ENCODE measurements around the gene ISCA2. TPM values are rescaled to one million over a fixed set of nuclear protein-coding genes. Genes with fewer than 3 reads are reported as not detected.

The ISCA2 gene
- total RNA-seq, 5 donors from 2014 or later (not counting 1 experiment from before 2014, with no cell fraction given) = 21.3 to 42.6 (median 34.1) TPM

- Histone ChIP-seq H3K4me1 (ENCODE audit: control insufficient read depth in 1 of 2, extremely low read depth in 1 of 2, insufficient read depth in 2 of 2, low read length in 2 of 2) (no peaks in the 10 kb centered on the region), H3K36me3 (ENCODE audit: control insufficient read depth in 2 of 2, extremely low read depth in 1 of 2, insufficient read depth in 1 of 2, low read length in 1 of 2) (no peaks in the 10 kb centered on the region), H3K9me3 (no peaks in the 10 kb centered on the region), H3K27me3 (replicated peaks in 1 of 2; ENCODE audit: control insufficient read depth in 2 of 2, extremely low read depth in 1 of 2, insufficient read depth in 2 of 2, low read length in 1 of 2) (peaks cover 0 to 39% of the 10 kb centered on the region in 2 experiments), H3K27ac (ENCODE audit: low read length) (no peak overlapping the region), H3K4me3 (ENCODE audit: control insufficient read depth in 1 of 2, extremely low read depth in 1 of 2, low read length in 1 of 2) (no peak overlapping the region)
- Mint-ChIP-seq H3K9me3 (no peaks in the 10 kb centered on the region), H3K27me3 (peaks cover 0 to 2% of the 10 kb centered on the region in 2 donors), H3K4me3 (no peak overlapping the region), H3K27ac (no peak overlapping the region), H3K4me1 (no peaks in the 10 kb centered on the region), H3K36me3 (no peaks in the 10 kb centered on the region)
- ChIA-PET POLR2A (no interaction called here), CTCF (no interaction called here)
- DNase-seq (no peak), ATAC-seq (replicated peaks in 1 of 4) (no peak)
- 91% methylated on average over 4 of the region's 7 CpGs for WGBS (ENCODE audit: insufficient coverage)
Measured at GRCh38 chr14:74522740-74523139, 29.2 kb downstream of the ISCA2 start.

GRCh38 chr14:74524076-74524811, 30.7 kb downstream of the ISCA2 start:
- ATAC-seq (replicated peaks in 1 of 4) (no peak), DNase-seq (no peak)
- H3K36me3 Mint-ChIP-seq = no peaks in the 10 kb centered on the region
- ChIA-PET CTCF (no interaction called here), POLR2A (interaction anchor here in 1 of 2 donors (0.6 kb wide), 1 partner anchor 35 kb away, joined by 3 read pairs; no protein-coding TSS in a partner anchor)
- no peaks in the 10 kb centered on the region for H3K9me3 Mint-ChIP-seq
- Histone ChIP-seq H3K4me3 (ENCODE audit: control insufficient read depth in 1 of 2, extremely low read depth in 1 of 2, low read length in 1 of 2) (no peak overlapping the region), H3K36me3 (ENCODE audit: control insufficient read depth in 2 of 2, extremely low read depth in 1 of 2, insufficient read depth in 1 of 2, low read length in 1 of 2) (no peaks in the 10 kb centered on the region), H3K4me1 (ENCODE audit: control insufficient read depth in 1 of 2, extremely low read depth in 1 of 2, insufficient read depth in 2 of 2, low read length in 2 of 2) (no peaks in the 10 kb centered on the region), H3K9me3 (no peaks in the 10 kb centered on the region), H3K27ac (ENCODE audit: low read length) (no peak overlapping the region), H3K27me3 (replicated peaks in 1 of 2; ENCODE audit: control insufficient read depth in 2 of 2, extremely low read depth in 1 of 2, insufficient read depth in 2 of 2, low read length in 1 of 2) (peaks cover 0 to 45% of the 10 kb centered on the region in 2 experiments)
- peaks cover 0 to 2% of the 10 kb centered on the region in 2 donors for H3K27me3 Mint-ChIP-seq
- no peak overlapping the region for H3K27ac Mint-ChIP-seq
- H3K4me1 Mint-ChIP-seq = no peaks in the 10 kb centered on the region
- WGBS (ENCODE audit: insufficient coverage) = 85% methylated on average over 9 of the region's 14 CpGs
- H3K4me3 Mint-ChIP-seq = no peak overlapping the region

GRCh38 chr14:74524812-74525135, 31.2 kb downstream of the ISCA2 start:
- Mint-ChIP-seq H3K9me3 (no peaks in the 10 kb centered on the region), H3K27ac (no peak overlapping the region), H3K4me3 (no peak overlapping the region), H3K36me3 (no peaks in the 10 kb centered on the region), H3K4me1 (no peaks in the 10 kb centered on the region), H3K27me3 (peaks cover 0 to 2% of the 10 kb centered on the region in 2 donors)
- ChIA-PET POLR2A (interaction anchor here in 1 of 2 donors (0.6 kb wide), 1 partner anchor 35 kb away, joined by 3 read pairs; no protein-coding TSS in a partner anchor), CTCF (no interaction called here)
- no peaks in the 10 kb centered on the region for H3K36me3 ChIP-seq (ENCODE audit: control insufficient read depth in 2 of 2, extremely low read depth in 1 of 2, insufficient read depth in 1 of 2, low read length in 1 of 2)
- H3K4me1 ChIP-seq (ENCODE audit: control insufficient read depth in 1 of 2, extremely low read depth in 1 of 2, insufficient read depth in 2 of 2, low read length in 2 of 2) = no peaks in the 10 kb centered on the region
- peaks cover 0 to 43% of the 10 kb centered on the region in 2 experiments for H3K27me3 ChIP-seq (replicated peaks in 1 of 2; ENCODE audit: control insufficient read depth in 2 of 2, extremely low read depth in 1 of 2, insufficient read depth in 2 of 2, low read length in 1 of 2)
- H3K4me3 ChIP-seq (ENCODE audit: control insufficient read depth in 1 of 2, extremely low read depth in 1 of 2, low read length in 1 of 2) = no peak overlapping the region
- H3K9me3 ChIP-seq = no peaks in the 10 kb centered on the region
- DNase-seq = no peak
- H3K27ac ChIP-seq (ENCODE audit: low read length) = no peak overlapping the region
- ATAC-seq (replicated peaks in 1 of 4) = no peak

- H3K4me1 Mint-ChIP-seq = no peaks in the 10 kb centered on the region
- no peaks in the 10 kb centered on the region for H3K9me3 Mint-ChIP-seq
- ChIA-PET CTCF (no interaction called here), POLR2A (no interaction called here)
- Histone ChIP-seq H3K9me3 (no peaks in the 10 kb centered on the region), H3K27ac (ENCODE audit: low read length) (no peak overlapping the region), H3K36me3 (ENCODE audit: control insufficient read depth in 2 of 2, extremely low read depth in 1 of 2, insufficient read depth in 1 of 2, low read length in 1 of 2) (no peaks in the 10 kb centered on the region), H3K4me1 (ENCODE audit: control insufficient read depth in 1 of 2, extremely low read depth in 1 of 2, insufficient read depth in 2 of 2, low read length in 2 of 2) (no peaks in the 10 kb centered on the region), H3K4me3 (ENCODE audit: control insufficient read depth in 1 of 2, extremely low read depth in 1 of 2, low read length in 1 of 2) (no peak overlapping the region), H3K27me3 (replicated peaks in 1 of 2; ENCODE audit: control insufficient read depth in 2 of 2, extremely low read depth in 1 of 2, insufficient read depth in 2 of 2, low read length in 1 of 2) (peaks cover 0 to 42% of the 10 kb centered on the region in 2 experiments)
- ATAC-seq (replicated peaks in 1 of 4) = no peak
- H3K27me3 Mint-ChIP-seq = peaks cover 0 to 2% of the 10 kb centered on the region in 2 donors
- H3K27ac Mint-ChIP-seq = no peak overlapping the region
- H3K36me3 Mint-ChIP-seq = no peaks in the 10 kb centered on the region
- no peak for DNase-seq
- no peak overlapping the region for H3K4me3 Mint-ChIP-seq
- 48% methylated on average over 2 of the region's 4 CpGs for WGBS (ENCODE audit: insufficient coverage)
Measured at GRCh38 chr14:74525361-74525851, 31.8 kb downstream of the ISCA2 start.

GRCh38 chr14:74526854-74527585, 33.5 kb downstream of the ISCA2 start:
- H3K27ac ChIP-seq (ENCODE audit: low read length) = no peak overlapping the region
- POLR2A ChIA-PET = no interaction called here
- DNase-seq = no peak
- no peak overlapping the region for H3K4me3 ChIP-seq (ENCODE audit: control insufficient read depth in 1 of 2, extremely low read depth in 1 of 2, low read length in 1 of 2)
- no peak overlapping the region for H3K27ac Mint-ChIP-seq
- CTCF ChIA-PET = no interaction called here
- peaks cover 0 to 2% of the 10 kb centered on the region in 2 donors for H3K27me3 Mint-ChIP-seq
- ATAC-seq (replicated peaks in 1 of 4) = no peak
- no peaks in the 10 kb centered on the region for H3K9me3 ChIP-seq
- no peaks in the 10 kb centered on the region for H3K36me3 ChIP-seq (ENCODE audit: control insufficient read depth in 2 of 2, extremely low read depth in 1 of 2, insufficient read depth in 1 of 2, low read length in 1 of 2)
- no peaks in the 10 kb centered on the region for H3K9me3 Mint-ChIP-seq
- peaks cover 0 to 36% of the 10 kb centered on the region in 2 experiments for H3K27me3 ChIP-seq (replicated peaks in 1 of 2; ENCODE audit: control insufficient read depth in 2 of 2, extremely low read depth in 1 of 2, insufficient read depth in 2 of 2, low read length in 1 of 2)
- H3K4me1 Mint-ChIP-seq = no peaks in the 10 kb centered on the region
- no peak overlapping the region for H3K4me3 Mint-ChIP-seq
- 54% methylated on average over 3 of the region's 10 CpGs for WGBS (ENCODE audit: insufficient coverage)
- H3K4me1 ChIP-seq (ENCODE audit: control insufficient read depth in 1 of 2, extremely low read depth in 1 of 2, insufficient read depth in 2 of 2, low read length in 2 of 2) = no peaks in the 10 kb centered on the region
- H3K36me3 Mint-ChIP-seq = no peaks in the 10 kb centered on the region

GRCh38 chr14:74527736-74528280, 34.2 kb downstream of the ISCA2 start:
- no peak overlapping the region for H3K27ac ChIP-seq (ENCODE audit: low read length)
- H3K9me3 Mint-ChIP-seq = no peaks in the 10 kb centered on the region
- H3K36me3 ChIP-seq (ENCODE audit: control insufficient read depth in 2 of 2, extremely low read depth in 1 of 2, insufficient read depth in 1 of 2, low read length in 1 of 2) = no peaks in the 10 kb centered on the region
- no peak overlapping the region for H3K4me3 Mint-ChIP-seq
- WGBS (ENCODE audit: insufficient coverage) = 82% methylated on average over 6 of the region's 10 CpGs
- ChIA-PET CTCF (no interaction called here), POLR2A (interaction anchor here in 1 of 2 donors (0.7 kb wide), 1 partner anchor 257 kb away, joined by 3 read pairs; no protein-coding TSS in a partner anchor)
- no peaks in the 10 kb centered on the region for H3K4me1 ChIP-seq (ENCODE audit: control insufficient read depth in 1 of 2, extremely low read depth in 1 of 2, insufficient read depth in 2 of 2, low read length in 2 of 2)
- DNase-seq (no peak), ATAC-seq (replicated peaks in 1 of 4) (no peak)
- no peak overlapping the region for H3K4me3 ChIP-seq (ENCODE audit: control insufficient read depth in 1 of 2, extremely low read depth in 1 of 2, low read length in 1 of 2)
- H3K4me1 Mint-ChIP-seq = no peaks in the 10 kb centered on the region
- H3K27me3 Mint-ChIP-seq = peaks cover 0 to 2% of the 10 kb centered on the region in 2 donors
- no peaks in the 10 kb centered on the region for H3K9me3 ChIP-seq
- H3K27ac Mint-ChIP-seq = no peak overlapping the region
- H3K36me3 Mint-ChIP-seq = no peaks in the 10 kb centered on the region
- peaks cover 0 to 30% of the 10 kb centered on the region in 2 experiments for H3K27me3 ChIP-seq (replicated peaks in 1 of 2; ENCODE audit: control insufficient read depth in 2 of 2, extremely low read depth in 1 of 2, insufficient read depth in 2 of 2, low read length in 1 of 2)
